Hepatocyte (in vitro differentiated cells): ENCODE results near the gene F7.

Source experiments
- CTCF ChIP-seq: fragments of 200-600 bp; sonication (generic); IDR thresholded peaks from 2 replicates; pipeline ENCODE4 v1.5.1; 2016; ENCODE audit warnings: antibody characterized with exemption, mild to moderate bottlenecking; ENCODE audit not compliant: poor library complexity
- EZH2phosphoT487 ChIP-seq: fragments of 200-600 bp; sonication (generic); IDR thresholded peaks from one replicate; pipeline ENCODE4 v1.6.1; 2018; ENCODE audit warnings: antibody characterized with exemption, mild to moderate bottlenecking, low read depth, moderate library complexity; ENCODE audit not compliant: unreplicated experiment, severe bottlenecking

GRCh38 chr13:113066746-113067145 lies 38.8 kb upstream of the F7 start:
- TF ChIP-seq EZH2phosphoT487 (no peak), CTCF (no peak)
